ENCODE results near the gene SYTL1. TPM values are rescaled to one million over a fixed set of nuclear protein-coding genes. Genes with fewer than 3 reads are reported as not detected.

Gene SYTL1
- total RNA-seq, 1 experiment from 2014 or later, result 75.9 TPM

GRCh38 chr1:27358928-27359313 lies 17.1 kb downstream of the SYTL1 start:
- Histone ChIP-seq H3K9me2 (ENCODE audit: insufficient read depth) (no peaks in the 10 kb centered on the region), H4K20me1 (ENCODE audit: insufficient read depth) (no peaks in the 10 kb centered on the region), H3K4me1 (ENCODE audit: control insufficient read depth in 1 of 2, insufficient read depth in 2 of 2, low read length in 2 of 2) (peaks cover 7 to 11% of the 10 kb centered on the region in 2 experiments; a peak in 3 of 4 replicates), H3K4me3 (replicated peaks in 1 of 2; ENCODE audit: low read depth in 1 of 2, low read length in 2 of 2) (no peak overlapping the region), H3K27ac (ENCODE audit: low read depth, low read length) (no peak overlapping the region), H3K27me3 (ENCODE audit: insufficient read depth, low read length) (no peaks in the 10 kb centered on the region), H2AFZ (ENCODE audit: low read depth, low read length, poor library complexity, severe bottlenecking) (no peak overlapping the region), H3K4me2 (ENCODE audit: low read length) (no peak overlapping the region), H3K36me3 (ENCODE audit: control insufficient read depth in 1 of 2, insufficient read depth in 2 of 2, low read length in 2 of 2) (peaks cover 0 to 7% of the 10 kb centered on the region in 2 experiments; a peak in 1 of 4 replicates), H3K9ac (ENCODE audit: low read length) (no peak overlapping the region), H3K9me3 (ENCODE audit: control insufficient read depth in 1 of 2, insufficient read depth in 1 of 2, low read depth in 1 of 2, low read length in 2 of 2) (no peaks in the 10 kb centered on the region), H3K79me2 (ENCODE audit: insufficient read depth, low read length) (no peaks in the 10 kb centered on the region)
- CTCF ChIA-PET, result interaction anchor here (0.6 to 2.5 kb wide), 3 partner anchors 7 to 299 kb away, joined by 3 to 25 read pairs (median 7); partner anchors contain the start of gene MAP3K6
- DNase-seq (ENCODE audit: low read depth, low spot score), result no peak
- POLR2A ChIA-PET, result no interaction called here
- no TSS peak for BruUV-seq (replicated peaks)
- RAD21 ChIA-PET (ENCODE audit: low non-redundant PET in 1 of 2, low total read pairs in 2 of 2, uncharacterized antibody in 2 of 2, unreplicated experiment in 2 of 2), result interaction anchor here in 1 of 2 experiments (1.1 kb wide), 1 partner anchor 17 kb away, joined by 5 read pairs; the partner anchor contains the start of gene SYTL1
- intact Hi-C loops (cut with micrococcal nuclease), result no loop called here
- ATAC-seq, result no peak
- no peak for TF ChIP-seq EGR1 (IDR thresholded peaks at IDR 0.05; ENCODE audit: low read depth)
- TF ChIP-seq FOSL1 (IDR thresholded peaks at IDR 0.05; ENCODE audit: low read depth), result no peak
- TF ChIP-seq ATF3 (IDR thresholded peaks at IDR 0.05), result no peak
- no peak for TF ChIP-seq EZH2phosphoT487 (IDR thresholded peaks at IDR 0.05; ENCODE audit: borderline replicate concordance)
- no peak for TF ChIP-seq SRF (IDR thresholded peaks at IDR 0.05; ENCODE audit: low read depth)
- no peak for TF ChIP-seq TCF7L2 (IDR thresholded peaks at IDR 0.05; ENCODE audit: borderline replicate concordance, extremely low read depth, insufficient read depth, insufficient read length)
- no peak for TF ChIP-seq CBX3 (IDR thresholded peaks at IDR 0.05; ENCODE audit: low read depth)
- no peak for TF ChIP-seq RAD21 (IDR thresholded peaks at IDR 0.05; ENCODE audit: low read depth)
- TF ChIP-seq JUND (IDR thresholded peaks at IDR 0.05), result no peak
- TF ChIP-seq, protein P1, sequence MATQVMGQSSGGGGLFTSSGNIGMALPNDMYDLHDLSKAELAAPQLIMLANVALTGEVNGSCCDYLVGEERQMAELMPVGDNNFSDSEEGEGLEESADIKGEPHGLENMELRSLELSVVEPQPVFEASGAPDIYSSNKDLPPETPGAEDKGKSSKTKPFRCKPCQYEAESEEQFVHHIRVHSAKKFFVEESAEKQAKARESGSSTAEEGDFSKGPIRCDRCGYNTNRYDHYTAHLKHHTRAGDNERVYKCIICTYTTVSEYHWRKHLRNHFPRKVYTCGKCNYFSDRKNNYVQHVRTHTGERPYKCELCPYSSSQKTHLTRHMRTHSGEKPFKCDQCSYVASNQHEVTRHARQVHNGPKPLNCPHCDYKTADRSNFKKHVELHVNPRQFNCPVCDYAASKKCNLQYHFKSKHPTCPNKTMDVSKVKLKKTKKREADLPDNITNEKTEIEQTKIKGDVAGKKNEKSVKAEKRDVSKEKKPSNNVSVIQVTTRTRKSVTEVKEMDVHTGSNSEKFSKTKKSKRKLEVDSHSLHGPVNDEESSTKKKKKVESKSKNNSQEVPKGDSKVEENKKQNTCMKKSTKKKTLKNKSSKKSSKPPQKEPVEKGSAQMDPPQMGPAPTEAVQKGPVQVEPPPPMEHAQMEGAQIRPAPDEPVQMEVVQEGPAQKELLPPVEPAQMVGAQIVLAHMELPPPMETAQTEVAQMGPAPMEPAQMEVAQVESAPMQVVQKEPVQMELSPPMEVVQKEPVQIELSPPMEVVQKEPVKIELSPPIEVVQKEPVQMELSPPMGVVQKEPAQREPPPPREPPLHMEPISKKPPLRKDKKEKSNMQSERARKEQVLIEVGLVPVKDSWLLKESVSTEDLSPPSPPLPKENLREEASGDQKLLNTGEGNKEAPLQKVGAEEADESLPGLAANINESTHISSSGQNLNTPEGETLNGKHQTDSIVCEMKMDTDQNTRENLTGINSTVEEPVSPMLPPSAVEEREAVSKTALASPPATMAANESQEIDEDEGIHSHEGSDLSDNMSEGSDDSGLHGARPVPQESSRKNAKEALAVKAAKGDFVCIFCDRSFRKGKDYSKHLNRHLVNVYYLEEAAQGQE (IDR thresholded peaks at IDR 0.05; ENCODE audit: low read depth), result no peak
- no peak for TF ChIP-seq EZH2 (IDR thresholded peaks at IDR 0.05)
